ENCODE results near the gene CHMP6. TPM values are rescaled to one million over a fixed set of nuclear protein-coding genes. Genes with fewer than 3 reads are reported as not detected.

The CHMP6 gene
- total and polyA plus RNA-seq, 4 donors: 9.6 to 24.0 (median 16.7) TPM

- H3K27ac ChIP-seq (ENCODE audit: low read depth in 1 of 2, low read length in 2 of 2): no peak overlapping the region
Measured at GRCh38 chr17:80968602-80969029, 23.0 kb upstream of the CHMP6 start.

GRCh38 chr17:80969030-80969673 lies 22.5 kb upstream of the CHMP6 start:
- Histone ChIP-seq H3K9me3 (ENCODE audit: control insufficient read depth in 4 of 4, low read length in 3 of 4) (no peaks in the 10 kb centered on the region), H3K27ac (ENCODE audit: low read depth in 1 of 2, low read length in 2 of 2) (no peak overlapping the region), H3K36me3 (ENCODE audit: control insufficient read depth in 4 of 4, insufficient read depth in 3 of 4, low read depth in 1 of 4, low read length in 3 of 4) (peaks cover 0 to 4% (median 0%) of the 10 kb centered on the region in 4 donors), H3K9ac (ENCODE audit: low read depth in 1 of 2, low read length in 2 of 2) (no peak overlapping the region), H3K4me3 (ENCODE audit: low read depth in 1 of 3, low read length in 3 of 3) (no peak overlapping the region), H3K4me1 (ENCODE audit: control insufficient read depth in 4 of 4, insufficient read depth in 4 of 4, low read length in 3 of 4) (peaks cover 0 to 4% (median 1%) of the 10 kb centered on the region in 4 donors), H3K27me3 (ENCODE audit: control insufficient read depth in 4 of 4, insufficient read depth in 4 of 4, low read length in 3 of 4) (no peaks in the 10 kb centered on the region)
- TF ChIP-seq FOXA2 (IDR thresholded peaks at IDR 0.05) (no peak), NR2F2 (IDR thresholded peaks at IDR 0.05) (peak; percentile 8)
- DNase-seq (ENCODE audit: low spot score): no peak
- WGBS: 57% methylated on average over 20 of the region's 20 CpGs

More at GRCh38 chr17:80968602-80969029, 23.0 kb upstream of the CHMP6 start:
- no peak for TF ChIP-seq SP1 (IDR thresholded peaks at IDR 0.05)
- no peak for TF ChIP-seq CTCF (IDR thresholded peaks at IDR 0.05; ENCODE audit: low read depth, low read length, missing input control)
- no peak for TF ChIP-seq ATF3 (IDR thresholded peaks at IDR 0.05)
- TF ChIP-seq EGR1 (IDR thresholded peaks at IDR 0.05; ENCODE audit: low read depth in 2 of 2): no peak
- TF ChIP-seq YY1 (IDR thresholded peaks at IDR 0.05): no peak
- TF ChIP-seq ZBTB33 (IDR thresholded peaks at IDR 0.05): no peak
- TF ChIP-seq MAX (IDR thresholded peaks at IDR 0.05): no peak
- Histone ChIP-seq H3K36me3 (ENCODE audit: control insufficient read depth in 4 of 4, insufficient read depth in 3 of 4, low read depth in 1 of 4, low read length in 3 of 4) (peaks cover 0 to 4% (median 0%) of the 10 kb centered on the region in 4 donors), H3K9ac (ENCODE audit: low read depth in 1 of 2, low read length in 2 of 2) (no peak overlapping the region), H3K9me3 (ENCODE audit: control insufficient read depth in 4 of 4, low read length in 3 of 4) (no peaks in the 10 kb centered on the region), H3K27me3 (ENCODE audit: control insufficient read depth in 4 of 4, insufficient read depth in 4 of 4, low read length in 3 of 4) (no peaks in the 10 kb centered on the region), H3K4me1 (ENCODE audit: control insufficient read depth in 4 of 4, insufficient read depth in 4 of 4, low read length in 3 of 4) (peaks cover 0 to 4% (median 1%) of the 10 kb centered on the region in 4 donors), H3K4me3 (ENCODE audit: low read depth in 1 of 3, low read length in 3 of 3) (no peak overlapping the region)
- DNase-seq (ENCODE audit: low spot score): no peak
- WGBS: 60% methylated on average over 17 of the region's 17 CpGs

- Histone ChIP-seq H3K27me3 (ENCODE audit: control insufficient read depth in 4 of 4, insufficient read depth in 4 of 4, low read length in 3 of 4) (no peaks in the 10 kb centered on the region), H3K36me3 (ENCODE audit: control insufficient read depth in 4 of 4, insufficient read depth in 3 of 4, low read depth in 1 of 4, low read length in 3 of 4) (peaks cover 0 to 3% (median 0%) of the 10 kb centered on the region in 4 donors), H3K9me3 (ENCODE audit: control insufficient read depth in 4 of 4, low read length in 3 of 4) (no peaks in the 10 kb centered on the region), H3K27ac (ENCODE audit: low read depth in 1 of 2, low read length in 2 of 2) (no peak overlapping the region), H3K4me1 (ENCODE audit: control insufficient read depth in 4 of 4, insufficient read depth in 4 of 4, low read length in 3 of 4) (peaks cover 0 to 4% (median 1%) of the 10 kb centered on the region in 4 donors), H3K9ac (ENCODE audit: low read depth in 1 of 2, low read length in 2 of 2) (no peak overlapping the region), H3K4me3 (ENCODE audit: low read depth in 1 of 3, low read length in 3 of 3) (no peak overlapping the region)
- DNase-seq (ENCODE audit: low spot score): no peak
- 73% methylated on average over 10 of the region's 10 CpGs for WGBS
- TF ChIP-seq RXRA (IDR thresholded peaks at IDR 0.05) (no peak), TAF1 (conservative IDR thresholded peaks at IDR 0.05) (no peak), EGR1 (IDR thresholded peaks at IDR 0.05; ENCODE audit: low read depth in 2 of 2) (no peak), FOXA1 (IDR thresholded peaks at IDR 0.05) (no peak), ZBTB33 (IDR thresholded peaks at IDR 0.05) (no peak), SP1 (IDR thresholded peaks at IDR 0.05) (no peak), MAX (IDR thresholded peaks at IDR 0.05) (no peak), REST (IDR thresholded peaks at IDR 0.05) (no peak), RAD21 (IDR thresholded peaks at IDR 0.05) (no peak), HNF4A (conservative IDR thresholded peaks at IDR 0.05) (no peak), HNF4G (IDR thresholded peaks at IDR 0.05) (no peak)
Measured at GRCh38 chr17:80969674-80970043, 22.0 kb upstream of the CHMP6 start.

All from liver (tissue), 9 donors.